IPS DF 19.7 (cell line): Measurements from ENCODE around the gene HJURP.

Source experiments
- DNase-seq: peaks from one replicate; pipeline ENCODE4 v3.0.0-alpha.2; 2013; ENCODE audit warnings: low read depth, low spot score

Gene HJURP

GRCh38 chr2:233793465-233794127, 60.7 kb downstream of the HJURP start:
- DNase-seq, result no peak

DNA sequence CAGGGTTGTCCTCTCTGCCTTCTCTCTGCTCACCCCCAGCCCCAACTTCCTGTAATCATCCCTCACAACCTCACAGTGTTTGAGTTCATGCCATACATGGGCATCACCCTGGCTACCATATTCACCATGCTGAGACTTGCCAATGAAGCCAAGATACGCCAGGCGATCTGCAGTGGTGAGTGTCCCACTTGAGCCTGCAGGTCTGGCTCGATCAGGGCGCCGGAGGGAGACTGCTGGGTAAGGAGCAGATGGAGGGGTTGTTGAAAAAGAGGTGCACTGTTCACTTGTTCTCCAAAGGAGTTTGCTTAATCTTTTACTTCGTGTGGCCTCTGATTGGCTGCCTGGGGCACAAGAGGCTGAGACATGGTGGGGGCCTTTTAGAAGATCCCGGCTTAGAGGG, 61.6 kb downstream of the HJURP start:
- no peak for DNase-seq

GRCh38 chr2:233791883-233792329, 62.4 kb downstream of the HJURP start:
- DNase-seq, result no peak

DNA sequence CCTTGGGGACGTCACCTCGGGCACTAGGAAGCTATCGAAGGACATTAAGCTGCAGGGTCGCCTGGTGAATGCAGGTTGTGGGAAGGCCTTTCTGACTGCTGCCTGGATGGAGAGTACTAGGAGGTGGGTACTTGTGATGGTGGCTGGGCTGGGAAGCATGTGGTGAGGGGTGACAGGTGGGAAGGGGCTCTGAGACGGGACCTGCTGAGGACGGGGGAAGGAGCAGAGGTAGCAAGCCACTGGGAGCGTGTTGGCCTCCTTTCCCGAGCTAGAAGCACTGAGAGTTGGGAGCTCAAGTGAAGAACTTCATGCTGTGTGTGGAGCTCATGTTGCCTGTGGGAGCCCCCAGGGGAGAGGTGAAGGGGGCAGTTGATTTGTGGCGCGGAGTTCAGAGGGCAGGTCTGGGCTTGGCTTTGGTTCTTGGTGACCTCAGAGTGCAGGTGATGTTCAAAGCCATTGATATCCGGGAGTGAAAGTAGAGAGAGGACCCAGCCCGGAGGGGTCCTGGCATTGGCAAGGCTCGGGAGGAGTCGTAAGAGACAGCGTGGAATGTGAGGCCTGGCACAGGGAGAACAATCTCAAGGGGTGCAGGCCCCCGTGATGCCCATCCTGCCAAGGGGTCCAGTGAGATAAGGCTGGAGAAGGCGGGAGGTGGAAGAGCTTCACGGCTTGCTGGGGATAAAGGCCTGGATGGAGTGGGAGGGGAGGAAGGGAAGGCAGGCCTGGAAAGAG, 63.0 kb downstream of the HJURP start:
- no peak for DNase-seq

DNA sequence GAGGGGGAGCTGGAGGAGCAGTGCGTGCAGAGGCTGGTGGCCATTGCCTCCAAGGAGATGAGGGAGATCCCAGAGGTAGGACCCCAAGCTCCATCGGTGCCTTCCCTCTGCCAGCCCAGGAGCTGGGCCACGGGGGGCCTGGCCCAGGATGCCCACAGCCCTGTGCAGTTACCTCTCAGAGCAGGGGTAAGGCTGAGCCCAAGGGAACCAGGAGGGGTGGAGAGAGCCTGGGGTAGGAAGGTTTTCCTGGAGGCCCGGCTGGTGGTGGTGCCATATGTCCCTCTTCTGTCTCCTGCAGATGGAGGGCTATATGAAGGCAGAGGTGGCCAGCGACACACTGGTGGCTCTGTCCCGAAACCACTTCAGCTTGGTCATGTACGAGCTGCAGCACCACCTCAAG, 64.8 kb downstream of the HJURP start:
- no peak for DNase-seq
